Measurements from ENCODE around the gene ASCL2. TPM values are rescaled to one million over a fixed set of nuclear protein-coding genes. Genes with fewer than 3 reads are reported as not detected.

Gene ASCL2
- total RNA-seq (5.0 TPM), polyA plus RNA-seq (ENCODE audit: insufficient read depth, low read depth, low replicate concordance) (1.2 TPM)
- long read RNA-seq, donor 1, transcript ASCL2-201 (2 exons, 1,852 nt) = major isoform, 6 of 14 reads
- long read RNA-seq, donor 1, partial matches to known transcripts = 8 of 14 reads
- long read RNA-seq, donor 1, other reads (novel, unspliced or antisense) = 0 of 14 reads
- long read RNA-seq, donor 2, transcript ASCL2-201 (2 exons, 1,852 nt) = major isoform, 5 of 5 reads
- long read RNA-seq, donor 2, partial matches to known transcripts = 0 of 5 reads
- long read RNA-seq, donor 2, other reads (novel, unspliced or antisense) = 0 of 5 reads
- long read RNA-seq, donor 3, partial matches to known transcripts = 0 of 3 reads
- long read RNA-seq, donor 3, other reads (novel, unspliced or antisense) = 0 of 3 reads
- long read RNA-seq, donor 4, transcript ASCL2-201 (2 exons, 1,852 nt) = major isoform, 10 of 10 reads
- long read RNA-seq, donor 4, partial matches to known transcripts = 0 of 10 reads
- long read RNA-seq, donor 4, other reads (novel, unspliced or antisense) = 0 of 10 reads
- long read RNA-seq, donor 5 = 0 reads
- long read RNA-seq, donor 6, transcript ASCL2-201 (2 exons, 1,852 nt) = major isoform, 9 of 9 reads
- long read RNA-seq, donor 6, partial matches to known transcripts = 0 of 9 reads
- long read RNA-seq, donor 6, other reads (novel, unspliced or antisense) = 0 of 9 reads
- long read RNA-seq, donor 7, transcript ASCL2-201 (2 exons, 1,852 nt) = major isoform, 11 of 12 reads
- long read RNA-seq, donor 7, partial matches to known transcripts = 1 of 12 reads
- long read RNA-seq, donor 7, other reads (novel, unspliced or antisense) = 0 of 12 reads
- long read RNA-seq, donor 8, partial matches to known transcripts = 0 of 2 reads
- long read RNA-seq, donor 8, other reads (novel, unspliced or antisense) = 0 of 2 reads
- long read RNA-seq, donor 9, partial matches to known transcripts = 0 of 4 reads
- long read RNA-seq, donor 9, other reads (novel, unspliced or antisense) = 0 of 4 reads
- long read RNA-seq, donor 10, partial matches to known transcripts = 0 of 3 reads
- long read RNA-seq, donor 10, other reads (novel, unspliced or antisense) = 0 of 3 reads

- Histone ChIP-seq H3K4me3 (ENCODE audit: low read length in 3 of 3) (peak within 1 kb of the TSS in 1 of 3 donors; percentile 41), H3K27me3 (ENCODE audit: control insufficient read depth, insufficient read depth, low read length) (peaks cover 3% of the 10 kb centered on the region), H3K9ac (ENCODE audit: low read length in 3 of 3) (no peak within 1 kb of the TSS), H3K27ac (ENCODE audit: low read depth in 2 of 2, low read length in 2 of 2) (no peak within 1 kb of the TSS), H3K9me3 (ENCODE audit: control insufficient read depth in 2 of 3, insufficient read depth in 1 of 3, low read length in 3 of 3) (no peaks in the 10 kb centered on the region), H3K36me3 (ENCODE audit: control insufficient read depth in 2 of 3, insufficient read depth in 3 of 3, low read length in 3 of 3) (no peaks in the 10 kb centered on the region), H3K4me1 (ENCODE audit: control insufficient read depth in 2 of 3, insufficient read depth in 2 of 3, low read depth in 1 of 3, low read length in 3 of 3) (peaks cover 0 to 7% (median 0%) of the 10 kb centered on the region in 3 donors)
- no peak for TF ChIP-seq CTCF (IDR thresholded peaks at IDR 0.05; ENCODE audit: borderline replicate concordance, extremely low read depth, insufficient read depth)
- FAIRE-seq (no peak), DNase-seq (peak in 3 of 5 donors; percentile 47 to 73 (median 50))
- intact Hi-C loops (cut with DNase I) = no loop called here
Measured at GRCh38 chr11:2270322-2271076, at the start of gene ASCL2. TSS of gene ASCL2 (minus strand) at chr11:2270588. CDS start at chr11:2270332, 256 bp downstream.

DNA sequence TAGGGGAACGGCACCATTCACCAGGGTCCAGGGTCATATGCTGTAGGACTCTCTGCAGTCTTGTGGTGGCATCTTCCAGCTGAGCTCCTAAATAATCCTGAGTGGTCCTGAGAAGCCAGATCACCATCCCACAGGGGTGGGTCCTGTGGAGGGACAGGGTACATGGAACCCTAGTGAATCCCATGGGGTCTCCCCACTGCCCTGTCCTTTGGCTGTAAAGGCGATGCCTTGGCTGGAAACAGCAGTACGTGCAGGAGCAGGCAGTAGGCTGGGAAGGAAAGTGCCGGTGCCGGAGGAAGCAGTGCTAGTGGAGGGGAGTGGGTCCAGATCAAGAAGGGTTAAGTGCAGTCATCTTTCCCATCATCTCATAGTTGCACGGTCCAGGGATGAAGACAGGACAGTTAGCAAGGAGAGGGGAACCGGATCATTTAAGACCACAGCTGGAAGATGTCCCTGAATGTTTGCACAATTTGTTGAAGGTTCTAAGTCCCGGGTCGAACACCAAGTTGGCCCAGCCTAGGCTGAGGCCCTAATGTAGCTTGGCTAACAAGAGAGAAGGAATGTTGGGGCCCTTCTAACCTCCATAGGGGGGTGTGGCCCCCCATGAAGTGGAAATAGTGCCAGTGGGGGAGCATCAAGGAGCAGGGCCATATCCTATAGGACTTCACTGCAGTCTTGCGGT lies 49.5 kb upstream of the ASCL2 start:
- intact Hi-C loops (cut with DNase I) = no loop called here
- Histone ChIP-seq H3K36me3 (ENCODE audit: control insufficient read depth in 2 of 3, insufficient read depth in 3 of 3, low read length in 3 of 3) (no peaks in the 10 kb centered on the region), H3K9me3 (ENCODE audit: control insufficient read depth in 2 of 3, insufficient read depth in 1 of 3, low read length in 3 of 3) (no peaks in the 10 kb centered on the region), H3K4me3 (ENCODE audit: low read length in 3 of 3) (no peak overlapping the region), H3K27me3 (ENCODE audit: control insufficient read depth, insufficient read depth, low read length) (no peaks in the 10 kb centered on the region), H3K4me1 (ENCODE audit: control insufficient read depth in 2 of 3, insufficient read depth in 2 of 3, low read depth in 1 of 3, low read length in 3 of 3) (no peaks in the 10 kb centered on the region), H3K9ac (ENCODE audit: low read length in 3 of 3) (no peak overlapping the region), H3K27ac (ENCODE audit: low read depth in 2 of 2, low read length in 2 of 2) (no peak overlapping the region)
- FAIRE-seq (no peak), DNase-seq (no peak)
- TF ChIP-seq CTCF (IDR thresholded peaks at IDR 0.05; ENCODE audit: borderline replicate concordance, extremely low read depth, insufficient read depth) = no peak

- intact Hi-C loops (cut with DNase I) = no loop called here
- Histone ChIP-seq H3K36me3 (ENCODE audit: control insufficient read depth in 2 of 3, insufficient read depth in 3 of 3, low read length in 3 of 3) (no peaks in the 10 kb centered on the region), H3K9me3 (ENCODE audit: control insufficient read depth in 2 of 3, insufficient read depth in 1 of 3, low read length in 3 of 3) (no peaks in the 10 kb centered on the region), H3K4me1 (ENCODE audit: control insufficient read depth in 2 of 3, insufficient read depth in 2 of 3, low read depth in 1 of 3, low read length in 3 of 3) (peaks cover 0 to 5% (median 3%) of the 10 kb centered on the region in 3 donors), H3K27me3 (ENCODE audit: control insufficient read depth, insufficient read depth, low read length) (no peaks in the 10 kb centered on the region), H3K9ac (ENCODE audit: low read length in 3 of 3) (no peak overlapping the region), H3K27ac (ENCODE audit: low read depth in 2 of 2, low read length in 2 of 2) (no peak overlapping the region), H3K4me3 (ENCODE audit: low read length in 3 of 3) (no peak overlapping the region)
- DNase-seq (no peak), FAIRE-seq (no peak)
- no peak for TF ChIP-seq CTCF (IDR thresholded peaks at IDR 0.05; ENCODE audit: borderline replicate concordance, extremely low read depth, insufficient read depth)
Measured at GRCh38 chr11:2318707-2319106, 48.3 kb upstream of the ASCL2 start.
